GM23248 (cell line): ENCODE measurements around the gene TTPAL.

Source experiments
- EZH2 ChIP-seq: fragments of 200-600 bp; sonication (generic); IDR thresholded peaks from 2 replicates; pipeline ENCODE4 v1.6.1; 2018; ENCODE audit warnings: antibody characterized with exemption, mild to moderate bottlenecking; ENCODE audit not compliant: insufficient read depth, poor library complexity, severe bottlenecking
- EZH2phosphoT487 ChIP-seq: fragments of 200-600 bp; sonication (generic); IDR thresholded peaks from 2 replicates; pipeline ENCODE4 v1.6.1; 2018; ENCODE audit warnings: antibody characterized with exemption, moderate library complexity, mild to moderate bottlenecking, low read depth; ENCODE audit not compliant: insufficient read depth

- no peak for TF ChIP-seq EZH2
- no peak for TF ChIP-seq EZH2phosphoT487
Measured at GRCh38 chr20:44532981-44533331, 57.3 kb downstream of the TTPAL start.
